ENCODE measurements around the gene BACH2. TPM values are rescaled to one million over a fixed set of nuclear protein-coding genes. Genes with fewer than 3 reads are reported as not detected.
"Not testable (repeated sequence)": the region's sequence is repeated elsewhere in the genome, so short reads cannot be mapped to it uniquely, and the experiment has no call there.

Gene BACH2
- polyA plus RNA-seq, 1 donor, result 4.9 TPM

DNA sequence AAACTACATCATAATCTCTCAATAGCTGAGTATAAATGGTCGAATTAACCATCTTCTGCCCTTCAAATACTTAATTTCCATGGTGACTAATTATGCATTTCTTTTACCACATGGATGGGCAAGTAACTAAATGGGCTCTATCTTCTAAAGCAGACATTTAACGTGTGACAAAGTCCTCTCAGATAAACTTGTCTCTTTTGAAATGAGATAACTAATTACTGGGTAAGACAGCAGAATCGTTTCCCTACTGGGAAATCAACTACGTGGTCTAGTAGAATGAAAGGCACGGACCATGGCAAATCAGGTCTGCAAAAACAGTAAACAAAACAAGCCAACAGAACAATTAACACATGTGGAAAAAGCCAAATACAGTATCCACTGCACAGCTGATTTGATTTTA, 137.7 kb downstream of the BACH2 start:
- DNase-seq (ENCODE audit: low read depth), result no peak

GRCh38 chr6:90157441-90157840, 139.2 kb downstream of the BACH2 start:
- DNase-seq (ENCODE audit: low read depth), result no peak

GRCh38 chr6:90156861-90157260, 139.8 kb downstream of the BACH2 start:
- DNase-seq (ENCODE audit: low read depth), result no peak

GRCh38 chr6:90154755-90155470, 141.7 kb downstream of the BACH2 start:
- DNase-seq (ENCODE audit: low read depth), result no peak

DNA sequence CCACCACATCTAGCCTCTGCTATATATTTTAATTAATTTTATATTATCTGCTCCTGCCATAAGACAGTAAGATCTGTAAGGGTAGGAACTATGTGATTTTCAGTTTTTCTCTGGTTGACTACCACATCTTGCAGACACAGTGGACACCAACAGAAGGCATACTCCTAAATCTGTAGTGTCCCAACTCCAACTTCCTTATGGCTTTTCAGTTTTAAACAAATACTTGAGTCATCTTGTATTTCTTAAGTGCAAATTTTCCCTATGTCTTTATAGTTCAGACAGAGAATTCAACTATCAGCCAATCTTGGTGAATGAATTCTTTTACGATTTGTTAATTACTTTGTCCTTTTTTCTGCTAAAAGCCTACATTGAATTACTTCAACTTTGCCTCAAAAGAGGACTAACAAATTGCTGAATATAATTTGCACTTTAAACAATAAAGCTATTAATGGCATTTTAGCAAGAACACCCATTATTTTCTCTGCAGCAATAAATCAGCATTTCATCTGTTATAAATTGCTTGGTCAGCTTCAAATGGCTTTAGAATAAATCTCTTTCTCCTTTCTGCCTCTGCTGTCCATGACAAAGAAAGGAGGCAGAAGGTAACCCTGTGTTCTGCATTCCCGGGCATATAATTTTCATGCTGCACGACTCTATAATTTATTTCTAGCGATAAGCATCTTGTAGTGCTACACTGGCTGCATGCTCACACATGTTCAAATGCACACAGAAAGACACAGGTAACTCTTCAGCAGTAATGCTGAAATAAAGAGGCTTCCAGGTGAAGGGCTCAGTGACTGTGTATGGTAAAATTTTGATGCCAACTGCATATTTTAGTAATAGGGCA, 144.8 kb downstream of the BACH2 start:
- DNase-seq (ENCODE audit: low read depth), result no peak

GRCh38 chr6:90149280-90149679, 147.4 kb downstream of the BACH2 start:
- no peak for DNase-seq (ENCODE audit: low read depth)

GRCh38 chr6:90148867-90149266, 147.8 kb downstream of the BACH2 start:
- no peak for DNase-seq (ENCODE audit: low read depth)

DNA sequence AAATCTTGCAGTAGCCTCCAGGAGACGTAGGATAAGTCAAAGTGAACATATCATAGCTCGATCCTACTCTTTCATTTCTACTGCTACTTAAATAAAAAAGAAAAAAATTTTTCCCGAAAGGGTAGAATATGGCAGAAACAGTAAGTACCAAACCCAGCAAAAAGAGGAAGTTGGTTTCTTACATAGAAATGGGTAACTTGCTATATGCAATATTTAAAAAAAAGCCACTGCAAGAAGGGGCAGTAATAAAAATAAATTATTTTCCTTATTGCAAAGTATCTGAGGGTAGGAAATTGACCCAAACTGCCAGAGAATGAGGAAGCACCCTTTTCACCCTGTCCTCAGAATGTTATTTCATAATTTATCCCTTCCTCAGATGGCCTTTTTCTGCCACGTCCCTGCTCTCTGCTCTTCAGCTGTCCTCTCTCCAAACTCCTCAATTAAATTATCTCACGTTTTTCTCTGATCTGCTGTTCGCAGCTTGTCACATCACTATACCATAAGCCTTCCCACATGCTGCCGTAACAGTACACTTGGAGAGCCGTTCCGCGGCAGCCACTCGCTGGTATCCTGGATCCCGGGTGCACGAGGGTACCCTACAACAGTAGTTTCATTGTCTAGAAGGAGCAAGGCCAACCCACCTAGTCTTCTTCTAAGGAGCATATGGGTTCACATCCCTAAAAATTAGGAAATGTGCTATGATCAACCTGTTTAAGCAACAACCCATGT, 149.6 kb downstream of the BACH2 start:
- no peak for DNase-seq (ENCODE audit: low read depth)

GRCh38 chr6:90146024-90146423, 150.6 kb downstream of the BACH2 start:
- DNase-seq (ENCODE audit: low read depth), result no peak

GRCh38 chr6:90144928-90145555, 151.6 kb downstream of the BACH2 start:
- DNase-seq (ENCODE audit: low read depth), result no peak

- no peak for DNase-seq (ENCODE audit: low read depth)
Measured at GRCh38 chr6:90144396-90144795, 152.2 kb downstream of the BACH2 start.

DNA sequence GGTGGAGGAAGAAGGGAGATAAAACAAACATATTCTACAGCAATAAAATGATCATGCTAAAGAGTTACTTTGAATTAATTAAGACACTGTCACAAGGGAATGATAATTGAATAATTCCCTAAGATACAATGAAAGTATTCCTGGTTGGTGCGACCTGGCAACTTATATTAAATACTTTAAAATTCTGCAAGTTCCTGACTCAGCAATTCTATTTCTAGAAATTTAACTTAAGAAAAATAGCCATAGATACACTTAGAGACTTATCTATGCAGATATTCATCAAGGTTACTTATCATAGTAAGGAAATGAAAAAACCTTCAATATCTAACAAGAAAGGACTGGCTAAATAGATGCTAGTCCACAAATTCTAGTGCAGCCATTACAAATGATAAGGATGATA, 156.0 kb downstream of the BACH2 start:
- no peak for DNase-seq (ENCODE audit: low read depth)

GRCh38 chr6:90139272-90139817, 157.3 kb downstream of the BACH2 start:
- DNase-seq (ENCODE audit: low read depth), result no peak

DNA sequence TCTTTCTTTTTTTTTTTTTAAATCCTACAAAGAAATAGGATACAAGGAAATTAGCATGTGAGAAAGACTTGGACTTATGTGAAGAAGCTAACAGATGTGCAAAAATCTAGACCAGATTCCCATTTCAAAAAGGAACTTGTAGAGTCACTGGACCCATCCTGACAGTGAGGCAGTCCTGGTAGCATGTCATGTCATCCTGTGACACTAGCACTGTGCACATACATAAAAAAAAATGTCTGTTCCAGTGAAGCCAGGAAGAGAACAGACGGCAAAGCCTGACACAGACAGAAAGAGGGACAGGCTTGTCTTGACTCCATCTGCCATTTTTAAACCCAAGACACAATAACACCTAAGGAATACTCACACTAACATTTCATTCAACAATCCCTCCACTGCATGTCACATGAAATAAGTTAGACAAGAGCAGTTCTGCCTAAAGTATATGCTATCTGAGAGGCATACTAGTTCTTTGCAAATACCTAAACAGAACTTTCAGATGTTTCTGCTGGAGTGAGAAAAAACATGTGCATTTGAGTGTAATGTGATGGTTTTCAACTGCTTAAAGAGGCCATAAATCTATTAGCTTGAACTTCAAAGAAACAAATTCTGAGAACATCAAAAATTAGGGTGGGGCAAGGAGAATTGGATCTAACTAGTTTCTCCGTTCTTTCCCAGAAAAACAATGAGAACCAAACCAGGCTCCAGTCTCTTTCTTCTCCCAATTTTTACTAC, 159.6 kb downstream of the BACH2 start:
- DNase-seq (ENCODE audit: low read depth), result no peak

DNA sequence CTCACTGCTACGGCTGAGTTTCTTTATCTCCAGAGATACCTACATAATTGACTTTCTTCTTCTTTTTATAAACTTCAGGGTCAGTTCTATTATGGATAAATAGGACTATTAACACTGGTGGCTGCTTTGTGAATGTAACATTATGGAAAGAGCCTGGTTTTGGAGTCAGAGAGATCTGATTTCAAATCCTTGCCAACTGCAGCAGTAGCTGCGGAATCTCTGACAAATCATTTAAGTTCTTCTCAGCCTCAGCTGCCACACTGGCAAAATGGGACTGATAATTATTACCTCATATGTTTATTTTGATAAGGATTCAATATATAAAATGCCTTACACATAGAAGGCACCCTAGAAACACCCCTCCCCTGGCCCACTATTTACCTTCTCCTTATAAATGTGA, 160.5 kb downstream of the BACH2 start:
- DNase-seq (ENCODE audit: low read depth), result no peak

- no peak for DNase-seq (ENCODE audit: low read depth)
Measured at GRCh38 chr6:90135667-90136066, 161.0 kb downstream of the BACH2 start.

- not testable (repeated sequence) for DNase-seq (ENCODE audit: low read depth)
Measured at GRCh38 chr6:90133664-90134063, 163.0 kb downstream of the BACH2 start.

- DNase-seq (ENCODE audit: low read depth), result no peak
Measured at GRCh38 chr6:90131614-90132423, 164.8 kb downstream of the BACH2 start.

DNA sequence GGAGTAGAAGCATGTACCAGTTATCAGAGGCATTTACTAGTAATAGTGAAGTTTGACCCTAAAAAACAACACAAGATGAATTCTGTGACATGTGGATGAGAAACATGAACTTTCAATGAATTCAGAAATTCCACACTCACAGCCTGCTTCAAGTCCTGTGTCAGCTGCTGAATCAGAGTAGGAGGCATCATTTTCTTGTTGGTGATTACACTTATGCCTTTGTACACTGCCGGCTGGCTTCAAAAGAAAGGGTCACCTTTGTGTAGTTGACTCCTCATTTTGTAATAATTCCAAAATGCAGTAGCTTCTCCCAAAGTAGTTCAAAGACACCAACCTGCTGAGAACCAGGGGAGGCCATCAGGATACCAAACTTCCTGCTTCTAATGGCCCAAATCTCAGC, 165.5 kb downstream of the BACH2 start:
- DNase-seq (ENCODE audit: low read depth), result no peak

- not testable (repeated sequence) for DNase-seq (ENCODE audit: low read depth)
Measured at GRCh38 chr6:90128687-90129086, 168.0 kb downstream of the BACH2 start.

Measured in forelimb muscle (tissue), 1 donor.